Activated CD4-positive, CD25-positive, alpha-beta regulatory T cell treated with anti-CD3 and anti-CD28 coated beads, Interleukin-2, amount 50 U/mL, for 24 hours (primary cell): ENCODE results near the gene C1QTNF7.

Experiments
- ATAC-seq, 2 donors: fragments of 150-1000 bp; cut with Tn5 transposase; one replicate each; pipeline ENCODE4 v1.10.0; 2021; ENCODE audit warnings: mild to moderate bottlenecking in 1 of 2, moderate library complexity in 1 of 2

C1QTNF7 gene

DNA sequence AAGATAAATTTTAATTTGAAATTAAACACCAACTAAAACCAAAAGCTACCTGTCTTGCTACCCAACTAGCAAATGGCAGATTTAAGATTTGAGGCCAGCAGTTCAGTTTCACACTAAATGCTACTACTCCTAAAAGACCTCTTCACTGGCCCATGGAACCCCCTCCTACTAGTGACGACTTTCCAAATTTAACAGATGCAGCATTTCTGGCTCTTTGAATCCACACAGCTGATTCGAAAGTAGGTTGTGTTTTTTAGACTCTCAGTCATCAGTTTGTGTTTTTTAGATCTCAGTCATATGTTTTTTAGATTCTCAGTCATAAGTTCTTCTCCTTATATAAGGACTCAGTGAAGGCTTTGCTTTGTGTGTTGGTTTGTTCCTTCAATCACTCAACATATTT is 30.8 kb downstream of the C1QTNF7 start:
- ATAC-seq: no peak

DNA sequence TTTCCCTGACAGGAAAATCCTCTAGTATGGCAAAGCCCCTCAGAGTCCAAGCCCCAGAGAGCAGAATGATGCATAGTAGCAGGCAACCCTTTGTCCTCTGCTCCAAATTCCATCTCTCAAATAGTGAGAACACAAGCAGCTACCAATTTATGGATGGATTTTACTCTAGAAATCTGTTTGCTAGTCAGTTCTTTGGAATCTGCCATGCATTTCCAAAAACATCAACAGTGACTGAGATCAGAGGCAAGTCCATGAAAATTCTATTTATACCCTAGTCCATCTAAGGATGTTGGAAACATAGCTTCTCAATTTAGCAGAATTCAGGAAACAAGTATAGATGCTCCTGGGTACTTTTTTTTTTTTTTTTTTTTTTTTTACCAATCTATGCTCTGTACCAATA is 31.9 kb downstream of the C1QTNF7 start:
- no peak for ATAC-seq

- ATAC-seq: no peak
Measured at GRCh38 chr4:15466596-15466995, 38.8 kb downstream of the C1QTNF7 start.

- no peak for ATAC-seq
Measured at GRCh38 chr4:15469402-15470127, 41.7 kb downstream of the C1QTNF7 start, which contains the start of gene CC2D2A. Gene CC2D2A, plus strand, starts transcription at chr4:15469882. Its CDS starts 6,051 bp downstream, at chr4:15475933.

GRCh38 chr4:15470128-15470475 is 42.3 kb downstream of the C1QTNF7 start:
- ATAC-seq: no peak

DNA sequence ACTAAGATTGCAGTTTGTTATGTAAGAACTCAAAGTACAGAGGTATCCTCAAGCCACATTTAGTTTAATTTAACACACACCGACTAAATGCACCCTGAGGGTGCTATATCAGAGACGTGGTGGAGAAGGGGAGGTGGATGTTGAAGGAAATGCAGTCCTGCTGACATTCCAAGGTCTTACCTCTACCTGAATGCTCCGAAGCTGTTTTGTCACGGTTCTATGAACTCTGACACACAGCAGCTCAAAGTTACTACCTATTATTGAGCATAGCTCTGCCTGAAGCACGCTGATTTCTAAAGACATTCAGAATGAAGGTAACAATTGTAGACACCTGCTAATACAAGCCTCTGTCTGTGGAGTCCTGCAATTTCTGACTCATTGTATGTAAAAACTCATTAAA is 48.6 kb downstream of the C1QTNF7 start:
- no peak for ATAC-seq

GRCh38 chr4:15478724-15479088 is 50.9 kb downstream of the C1QTNF7 start:
- ATAC-seq: no peak

DNA sequence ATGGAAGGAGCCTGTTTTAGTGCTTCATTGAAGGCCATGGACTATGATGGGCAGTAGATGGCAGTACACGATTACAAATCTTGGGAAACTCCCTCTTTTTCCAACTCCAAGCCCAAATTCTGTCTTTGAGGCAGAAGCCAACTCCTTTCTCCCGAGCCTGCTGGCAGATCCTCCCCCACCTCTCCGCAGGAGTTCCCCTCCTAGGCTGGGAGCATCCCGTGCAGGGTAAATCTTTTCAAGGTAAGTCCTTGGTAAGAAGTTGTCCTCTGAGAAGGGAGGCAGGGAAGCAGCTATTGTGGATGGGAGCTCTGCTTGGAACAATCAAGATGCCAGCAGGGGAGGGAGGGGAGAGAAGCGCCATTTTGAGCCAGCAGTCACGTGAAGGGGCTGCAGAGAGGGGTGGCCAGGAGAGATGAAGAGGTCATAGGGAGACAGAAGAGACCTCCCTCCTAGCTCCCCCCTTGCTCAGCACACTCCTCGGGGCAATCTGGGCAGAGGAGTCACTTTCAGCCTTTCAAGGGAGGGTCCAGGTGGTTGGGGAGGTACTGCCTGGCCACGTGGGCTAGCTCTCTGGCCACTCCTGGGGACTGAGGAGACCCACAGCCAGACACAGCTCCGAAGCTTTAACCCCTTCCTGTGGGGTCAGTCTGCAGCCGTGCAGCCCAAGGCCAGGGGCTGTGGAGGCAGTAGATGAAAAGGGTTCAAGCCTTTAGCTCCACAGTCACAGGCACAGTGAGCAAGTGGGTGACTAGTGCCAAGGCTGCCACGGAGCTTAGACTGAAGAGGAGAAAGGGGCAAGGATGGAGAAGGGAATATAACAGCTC is 51.5 kb downstream of the C1QTNF7 start:
- no peak for ATAC-seq

DNA sequence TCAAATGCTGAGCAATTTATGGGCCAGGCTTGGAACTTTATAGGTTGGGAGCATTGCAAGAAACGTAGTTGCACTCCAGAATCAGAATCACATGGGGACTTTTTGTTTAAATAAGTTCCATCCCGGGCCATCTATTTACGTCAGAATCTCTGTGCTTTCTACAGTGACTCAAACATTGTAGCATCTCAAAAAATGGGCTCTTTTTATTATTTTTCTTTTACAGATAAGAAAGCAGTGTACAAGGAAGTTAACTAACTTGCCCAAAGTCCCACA is 52.0 kb downstream of the C1QTNF7 start:
- no peak for ATAC-seq

GRCh38 chr4:15481961-15482745 is 54.3 kb downstream of the C1QTNF7 start:
- ATAC-seq: no peak

GRCh38 chr4:15482842-15483241 is 55.0 kb downstream of the C1QTNF7 start:
- ATAC-seq: no peak

- ATAC-seq: no peak
Measured at GRCh38 chr4:15488136-15488535, 60.3 kb downstream of the C1QTNF7 start.

- no peak for ATAC-seq
Measured at GRCh38 chr4:15488658-15489470, 61.0 kb downstream of the C1QTNF7 start.

- no peak for ATAC-seq
Measured at GRCh38 chr4:15489551-15489950, 61.7 kb downstream of the C1QTNF7 start.

- no peak for ATAC-seq
Measured at GRCh38 chr4:15493411-15493810, 65.6 kb downstream of the C1QTNF7 start.

- no peak for ATAC-seq
Measured at GRCh38 chr4:15495621-15496020, 67.8 kb downstream of the C1QTNF7 start.
